HG02588 (cell line): ENCODE measurements around the gene STAC2.

ENCODE experiments used
- ATAC-seq: cut with Tn5 transposase; IDR thresholded peaks from one replicate; pipeline ENCODE4 v1.9.1; 2021; ENCODE audit warnings: mild to moderate bottlenecking, moderate library complexity; ENCODE audit not compliant: unreplicated experiment

STAC2 gene

GRCh38 chr17:39212195-39212810, 13.4 kb downstream of the STAC2 start:
- no peak for ATAC-seq

GRCh38 chr17:39210093-39210434, 15.7 kb downstream of the STAC2 start:
- no peak for ATAC-seq

- ATAC-seq = no peak
Observed at GRCh38 chr17:39209317-39210092, 16.2 kb downstream of the STAC2 start.

GRCh38 chr17:39208893-39209292, 16.9 kb downstream of the STAC2 start:
- ATAC-seq = no peak

- no peak for ATAC-seq
Observed at GRCh38 chr17:39208136-39208535, 17.6 kb downstream of the STAC2 start.

GRCh38 chr17:39205112-39205526, 20.6 kb downstream of the STAC2 start:
- ATAC-seq = no peak

- no peak for ATAC-seq
Observed at GRCh38 chr17:39204245-39204644, 21.5 kb downstream of the STAC2 start.

GRCh38 chr17:39200957-39201510, 24.7 kb downstream of the STAC2 start:
- ATAC-seq = no peak

GRCh38 chr17:39200070-39200879, 25.5 kb downstream of the STAC2 start, which contains the start of gene RPL19:
TSS of gene RPL19 (plus strand) at chr17:39200283. CDS start at chr17:39200345, 62 bp downstream.
- peak; percentile 65 for ATAC-seq

GRCh38 chr17:39199820-39200069, 26.0 kb downstream of the STAC2 start:
- peak; percentile 61 for ATAC-seq

GRCh38 chr17:39198186-39198566, 27.6 kb downstream of the STAC2 start:
- no peak for ATAC-seq

GRCh38 chr17:39197380-39198185, 28.2 kb downstream of the STAC2 start, which contains the start of gene CACNB1:
TSS of gene CACNB1 (minus strand) at chr17:39197669. CDS start at chr17:39197495, 174 bp downstream.
- no peak for ATAC-seq

- no peak for ATAC-seq
Observed at GRCh38 chr17:39196808-39197291, 28.9 kb downstream of the STAC2 start.

- no peak for ATAC-seq
Observed at GRCh38 chr17:39196241-39196807, 29.4 kb downstream of the STAC2 start.

- no peak for ATAC-seq
Observed at GRCh38 chr17:39195568-39196160, 30.1 kb downstream of the STAC2 start.

- ATAC-seq = no peak
Observed at GRCh38 chr17:39194985-39195524, 30.7 kb downstream of the STAC2 start.

- no peak for ATAC-seq
Observed at GRCh38 chr17:39194089-39194984, 31.4 kb downstream of the STAC2 start.

- no peak for ATAC-seq
Observed at GRCh38 chr17:39193346-39193745, 32.4 kb downstream of the STAC2 start.

GRCh38 chr17:39192901-39193300, 32.8 kb downstream of the STAC2 start:
- ATAC-seq = no peak
